Fibroblast of lung (primary cell): ENCODE results near the gene AACS.
"Not testable (repeated sequence)": the region's sequence is repeated elsewhere in the genome, so short reads cannot be mapped to it uniquely, and the experiment has no call there.

Source experiments
- EZH2 ChIP-seq: IDR thresholded peaks from 2 replicates; pipeline ENCODE4 v1.5.1; 2012; ENCODE audit warnings: low read length, control low read depth, mild to moderate bottlenecking; ENCODE audit errors: missing control alignments
- TF ChIP-seq, protein P1 (sequence below), 2 donors: IDR thresholded peaks in 1 of 2; conservative IDR thresholded peaks in 1 of 2; 1 replicate in 1 of 2; 2 replicates in 1 of 2; pipeline ENCODE4 v1.5.1; 2011 to 2012; ENCODE audit warnings: low read length in 2 of 2, control low read depth in 1 of 2, inconsistent platforms in 1 of 2, low read depth in 1 of 2, mild to moderate bottlenecking in 1 of 2

DNA sequence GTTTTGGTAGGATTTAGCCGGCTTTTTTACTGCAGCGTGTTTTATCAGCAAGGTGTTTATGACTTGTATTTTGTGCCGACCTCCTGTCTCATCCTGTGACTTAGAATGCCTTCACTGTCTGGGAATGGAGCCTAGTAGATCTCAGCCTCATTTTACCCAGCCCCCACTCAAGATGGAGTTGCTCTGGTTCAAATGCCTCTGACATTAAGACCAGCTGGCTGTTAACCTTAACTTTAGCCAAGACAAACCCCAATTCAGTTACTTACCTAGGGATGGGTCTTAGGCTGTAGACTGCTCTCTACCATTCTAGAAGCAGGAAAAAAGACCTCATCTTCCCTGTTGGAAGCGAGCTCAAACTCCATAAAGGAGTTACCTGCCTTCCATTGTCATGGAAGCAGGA lies 1.7 kb upstream of the AACS start:
- TF ChIP-seq, protein P1, sequence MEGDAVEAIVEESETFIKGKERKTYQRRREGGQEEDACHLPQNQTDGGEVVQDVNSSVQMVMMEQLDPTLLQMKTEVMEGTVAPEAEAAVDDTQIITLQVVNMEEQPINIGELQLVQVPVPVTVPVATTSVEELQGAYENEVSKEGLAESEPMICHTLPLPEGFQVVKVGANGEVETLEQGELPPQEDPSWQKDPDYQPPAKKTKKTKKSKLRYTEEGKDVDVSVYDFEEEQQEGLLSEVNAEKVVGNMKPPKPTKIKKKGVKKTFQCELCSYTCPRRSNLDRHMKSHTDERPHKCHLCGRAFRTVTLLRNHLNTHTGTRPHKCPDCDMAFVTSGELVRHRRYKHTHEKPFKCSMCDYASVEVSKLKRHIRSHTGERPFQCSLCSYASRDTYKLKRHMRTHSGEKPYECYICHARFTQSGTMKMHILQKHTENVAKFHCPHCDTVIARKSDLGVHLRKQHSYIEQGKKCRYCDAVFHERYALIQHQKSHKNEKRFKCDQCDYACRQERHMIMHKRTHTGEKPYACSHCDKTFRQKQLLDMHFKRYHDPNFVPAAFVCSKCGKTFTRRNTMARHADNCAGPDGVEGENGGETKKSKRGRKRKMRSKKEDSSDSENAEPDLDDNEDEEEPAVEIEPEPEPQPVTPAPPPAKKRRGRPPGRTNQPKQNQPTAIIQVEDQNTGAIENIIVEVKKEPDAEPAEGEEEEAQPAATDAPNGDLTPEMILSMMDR (conservative IDR thresholded peaks at IDR 0.05 in 1 of 2, IDR thresholded peaks at IDR 0.05 in 1 of 2; ENCODE audit: low read depth in 1 of 2, low read length in 2 of 2): not testable (repeated sequence)
- TF ChIP-seq EZH2: not testable (repeated sequence)
